ENCODE results near the gene FARP1.

FARP1 gene

GRCh38 chr13:98503175-98504028, 360.5 kb downstream of the FARP1 start:
- no peak overlapping the region for H3K27ac ChIP-seq
- TF ChIP-seq ZFX (IDR thresholded peaks at IDR 0.05), result no peak
- no peak for TF ChIP-seq CTCF (conservative IDR thresholded peaks at IDR 0.05)

- H3K27ac ChIP-seq, result no peak overlapping the region
Observed at GRCh38 chr13:98504029-98504351, 361.1 kb downstream of the FARP1 start.

GRCh38 chr13:98504371-98504963, 361.6 kb downstream of the FARP1 start:
- TF ChIP-seq CTCF (conservative IDR thresholded peaks at IDR 0.05), result no peak
- TF ChIP-seq ZFX (IDR thresholded peaks at IDR 0.05), result no peak
- H3K27ac ChIP-seq, result no peak overlapping the region

More at GRCh38 chr13:98504029-98504351, 361.1 kb downstream of the FARP1 start:
- TF ChIP-seq CTCF (conservative IDR thresholded peaks at IDR 0.05) (no peak), ZFX (IDR thresholded peaks at IDR 0.05) (no peak)

Data from C4-2B (cell line).